ENCODE results near the gene ROS1. TPM values are rescaled to one million over a fixed set of nuclear protein-coding genes. Genes with fewer than 3 reads are reported as not detected.

ROS1 gene
- total and polyA plus RNA-seq, 10 donors, result 0.12 TPM; not detected in 9

DNA sequence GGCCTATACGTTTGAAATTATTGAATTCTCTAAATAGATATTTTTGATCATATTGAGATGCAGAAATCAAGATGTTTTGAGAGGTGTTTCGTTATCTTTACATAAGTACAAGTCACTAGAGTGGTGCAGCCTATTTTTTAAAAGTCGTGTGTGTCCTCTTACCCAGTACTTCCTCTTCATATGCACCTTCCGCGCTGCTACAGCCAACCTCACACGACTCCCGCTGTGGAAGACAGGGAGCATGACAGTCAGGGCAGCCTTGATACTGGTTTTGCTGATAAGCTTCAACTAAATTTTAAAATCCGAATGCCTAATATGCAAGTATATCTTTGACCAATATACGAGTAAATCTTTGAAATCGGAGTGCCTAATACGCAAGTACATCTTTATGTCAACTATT is 16.3 kb downstream of the ROS1 start:
- Histone ChIP-seq H3K27me3 (replicated peaks in 1 of 7) (peaks cover 0 to 7% (median 0%) of the 10 kb centered on the region in 7 donors), H3K9me3 (no peaks in the 10 kb centered on the region), H3K4me3 (no peak overlapping the region), H3K4me1 (no peaks in the 10 kb centered on the region), H3K36me3 (no peaks in the 10 kb centered on the region), H3K27ac (no peak overlapping the region)
- no peak for DNase-seq
- WGBS, 5 donors, result 64 to 71% (median 70%) methylated on average over 11 of the region's 11 CpGs
- TF ChIP-seq POLR2AphosphoS5 (IDR thresholded peaks at IDR 0.05), result no peak
- TF ChIP-seq, protein P1, sequence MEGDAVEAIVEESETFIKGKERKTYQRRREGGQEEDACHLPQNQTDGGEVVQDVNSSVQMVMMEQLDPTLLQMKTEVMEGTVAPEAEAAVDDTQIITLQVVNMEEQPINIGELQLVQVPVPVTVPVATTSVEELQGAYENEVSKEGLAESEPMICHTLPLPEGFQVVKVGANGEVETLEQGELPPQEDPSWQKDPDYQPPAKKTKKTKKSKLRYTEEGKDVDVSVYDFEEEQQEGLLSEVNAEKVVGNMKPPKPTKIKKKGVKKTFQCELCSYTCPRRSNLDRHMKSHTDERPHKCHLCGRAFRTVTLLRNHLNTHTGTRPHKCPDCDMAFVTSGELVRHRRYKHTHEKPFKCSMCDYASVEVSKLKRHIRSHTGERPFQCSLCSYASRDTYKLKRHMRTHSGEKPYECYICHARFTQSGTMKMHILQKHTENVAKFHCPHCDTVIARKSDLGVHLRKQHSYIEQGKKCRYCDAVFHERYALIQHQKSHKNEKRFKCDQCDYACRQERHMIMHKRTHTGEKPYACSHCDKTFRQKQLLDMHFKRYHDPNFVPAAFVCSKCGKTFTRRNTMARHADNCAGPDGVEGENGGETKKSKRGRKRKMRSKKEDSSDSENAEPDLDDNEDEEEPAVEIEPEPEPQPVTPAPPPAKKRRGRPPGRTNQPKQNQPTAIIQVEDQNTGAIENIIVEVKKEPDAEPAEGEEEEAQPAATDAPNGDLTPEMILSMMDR (IDR thresholded peaks at IDR 0.05 in 8 of 11, conservative IDR thresholded peaks at IDR 0.05 in 3 of 11), result no peak
- TF ChIP-seq POLR2A (IDR thresholded peaks at IDR 0.05), result no peak
- intact Hi-C loops (cut with DNase I; ENCODE audit: low total_unique reads), result no loop called here

DNA sequence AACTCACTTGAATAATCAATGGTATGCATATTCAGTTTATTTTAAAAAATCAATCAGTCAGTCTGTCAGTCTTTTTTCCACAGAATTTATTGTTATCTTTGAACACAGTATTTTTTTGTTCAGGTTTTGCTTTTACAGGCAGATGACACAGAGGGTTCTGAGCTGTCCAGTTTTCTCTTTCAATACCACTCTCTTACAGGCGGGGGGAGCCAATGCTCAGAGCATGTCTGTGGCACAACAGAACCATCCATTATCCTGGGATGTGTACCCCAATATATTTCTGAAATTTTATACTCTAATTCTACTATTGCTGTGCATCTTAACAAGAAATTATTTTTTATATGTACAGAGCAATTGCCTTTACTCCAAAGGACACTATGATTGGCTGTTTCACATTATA is 21.2 kb downstream of the ROS1 start:
- no peaks in the 10 kb centered on the region for H3K9me3 ChIP-seq
- H3K36me3 ChIP-seq, result no peaks in the 10 kb centered on the region
- H3K4me1 ChIP-seq, result no peaks in the 10 kb centered on the region
- H3K27ac ChIP-seq, result no peak overlapping the region
- H3K27me3 ChIP-seq (replicated peaks in 1 of 7), result peaks cover 0 to 4% (median 0%) of the 10 kb centered on the region in 7 donors
- 53 to 77% (median 74%) methylated on average over 1 of the region's 1 CpG; no CpG with 5 or more reads in 1 of the 5 donors for WGBS, 5 donors
- no peak overlapping the region for H3K4me3 ChIP-seq
- TF ChIP-seq, protein P1 (IDR thresholded peaks at IDR 0.05 in 8 of 11, conservative IDR thresholded peaks at IDR 0.05 in 3 of 11), result no peak
- TF ChIP-seq POLR2AphosphoS5 (IDR thresholded peaks at IDR 0.05) (no peak), POLR2A (IDR thresholded peaks at IDR 0.05) (no peak)
- intact Hi-C loops (cut with DNase I; ENCODE audit: low total_unique reads), result no loop called here
- no peak for DNase-seq

DNA sequence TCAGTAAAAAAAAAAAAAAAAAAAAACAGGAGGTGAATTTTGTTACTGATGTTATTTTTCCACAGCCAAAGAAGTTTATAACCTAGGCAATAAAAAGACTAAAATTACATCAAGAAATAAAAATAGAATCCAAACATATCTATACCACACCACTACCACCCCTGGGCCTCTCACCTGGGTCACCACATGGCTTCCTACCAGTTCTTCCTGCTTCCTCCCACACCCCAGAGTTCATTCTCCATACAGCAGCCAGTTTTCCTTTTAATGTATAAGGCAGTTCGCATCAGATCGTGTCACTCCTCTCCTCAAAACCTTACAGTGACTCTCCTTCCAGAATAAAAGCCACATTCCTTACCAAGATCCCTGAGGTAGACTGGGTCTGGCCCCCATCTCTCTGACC is 23.9 kb downstream of the ROS1 start:
- Histone ChIP-seq H3K27ac (no peak overlapping the region), H3K4me1 (no peaks in the 10 kb centered on the region), H3K4me3 (no peak overlapping the region), H3K27me3 (replicated peaks in 1 of 7) (peaks cover 0 to 4% (median 0%) of the 10 kb centered on the region in 7 donors), H3K36me3 (no peaks in the 10 kb centered on the region), H3K9me3 (no peaks in the 10 kb centered on the region)
- intact Hi-C loops (cut with DNase I; ENCODE audit: low total_unique reads), result no loop called here
- WGBS, 5 donors, result 16 to 44% (median 36%) methylated on average over 2 of the region's 2 CpGs
- TF ChIP-seq POLR2A (IDR thresholded peaks at IDR 0.05) (no peak), POLR2AphosphoS5 (IDR thresholded peaks at IDR 0.05) (no peak)
- TF ChIP-seq, protein P1 (IDR thresholded peaks at IDR 0.05 in 8 of 11, conservative IDR thresholded peaks at IDR 0.05 in 3 of 11), result no peak
- DNase-seq, result no peak

DNA sequence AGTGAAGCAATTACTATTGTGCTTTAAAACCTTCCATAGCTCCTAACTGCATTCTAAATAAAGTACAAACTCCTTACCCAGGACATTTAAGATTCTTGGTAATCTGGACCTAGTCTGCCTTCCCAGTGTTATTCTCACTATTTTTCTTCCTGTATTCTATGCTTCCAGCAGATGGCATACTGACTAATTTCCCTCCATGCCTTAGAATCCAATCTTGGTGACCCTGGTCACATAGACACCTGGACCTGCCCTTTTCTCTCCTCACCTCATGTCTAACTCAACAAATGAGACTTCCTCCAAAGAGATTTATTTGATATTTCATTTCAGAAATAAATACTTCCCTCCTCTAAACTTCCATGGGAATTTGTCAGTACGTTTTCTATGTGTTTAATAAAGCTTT is 25.8 kb downstream of the ROS1 start:
- intact Hi-C loops (cut with DNase I; ENCODE audit: low total_unique reads), result no loop called here
- Histone ChIP-seq H3K36me3 (no peaks in the 10 kb centered on the region), H3K27me3 (replicated peaks in 1 of 7) (no peaks in the 10 kb centered on the region), H3K4me1 (no peaks in the 10 kb centered on the region), H3K9me3 (no peaks in the 10 kb centered on the region), H3K4me3 (no peak overlapping the region), H3K27ac (no peak overlapping the region)
- DNase-seq, result no peak
- no peak for TF ChIP-seq POLR2A (IDR thresholded peaks at IDR 0.05)
- TF ChIP-seq, protein P1 (IDR thresholded peaks at IDR 0.05 in 8 of 11, conservative IDR thresholded peaks at IDR 0.05 in 3 of 11), result no peak
- WGBS, 5 donors, result 8 to 62% (median 59%) methylated on average over 1 of the region's 1 CpG
